ENCODE measurements around the gene SETMAR.

- TF ChIP-seq EZH2 (IDR thresholded peaks at IDR 0.05; ENCODE audit: borderline replicate concordance, insufficient read depth, low read depth, low read length, poor library complexity, severe bottlenecking) (no peak), CTCF (IDR thresholded peaks at IDR 0.05) (no peak)
These were observed 59.4 kb downstream of the SETMAR start for GRCh38 chr3:4362523-4362922.
